Upper lobe of right lung (tissue), 1 donor: ENCODE measurements around the gene LPIN3. TPM values are rescaled to one million over a fixed set of nuclear protein-coding genes. Genes with fewer than 3 reads are reported as not detected.
A peak's percentile ranks its signal among the peaks of the same experiment; 100 is the strongest.

Experiments
- ATAC-seq: fragments of 200-7000 bp; cut with Tn5 transposase; one replicate; pipeline ENCODE4 v1.9.1; 2020; ENCODE audit warnings: mild to moderate bottlenecking, moderate library complexity
- DNase-seq: peaks from one replicate; pipeline ENCODE4 v3.0.0-alpha.2; 2020
- H3K27ac ChIP-seq: fragments of 200-600 bp; one replicate; pipeline ENCODE4 v1.8.0; 2022
- H3K27me3 ChIP-seq: fragments of 200-600 bp; one replicate; pipeline ENCODE4 v1.8.0; 2022; ENCODE audit warnings: mild to moderate bottlenecking
- H3K36me3 ChIP-seq: fragments of 200-600 bp; one replicate; pipeline ENCODE4 v1.8.0; 2022
- H3K4me1 ChIP-seq: fragments of 200-600 bp; one replicate; pipeline ENCODE4 v1.8.0; 2022
- H3K4me3 ChIP-seq: fragments of 200-600 bp; one replicate; pipeline ENCODE4 v1.8.0; 2022; ENCODE audit warnings: mild to moderate bottlenecking
- H3K9me3 ChIP-seq: fragments of 200-600 bp; one replicate; pipeline ENCODE4 v1.8.0; 2022
- intact Hi-C: fragments of 100-400 bp; cut with DNase I; formaldehyde crosslinking; loops from one replicate; pipeline ENCODE4 v1.11.0; 2022
- long read RNA-seq: library from polyadenylated mRNA; unstranded; transcript quantifications from one replicate; pipeline ENCODE4 v2.0.0, GENCODE V29; 2021
- total RNA-seq: library from RNA; stranded (reverse); fragmentation: NEBNext Ultra II Directional; extraction: Animal tissue kit (Norgen Biotek cat#: 25700); gene quantifications from one replicate; pipeline ENCODE4 v1.2.1, GENCODE V29; 2021
- TF ChIP-seq, protein P1 (sequence below): fragments of 200-600 bp; IDR thresholded peaks from one replicate; pipeline ENCODE4 v1.8.0; 2022; ENCODE audit warnings: antibody characterized with exemption
- donor health status: DM: no; HTN: yes; CAD: no; lungs with severe emphysema.

The LPIN3 gene, protein sequence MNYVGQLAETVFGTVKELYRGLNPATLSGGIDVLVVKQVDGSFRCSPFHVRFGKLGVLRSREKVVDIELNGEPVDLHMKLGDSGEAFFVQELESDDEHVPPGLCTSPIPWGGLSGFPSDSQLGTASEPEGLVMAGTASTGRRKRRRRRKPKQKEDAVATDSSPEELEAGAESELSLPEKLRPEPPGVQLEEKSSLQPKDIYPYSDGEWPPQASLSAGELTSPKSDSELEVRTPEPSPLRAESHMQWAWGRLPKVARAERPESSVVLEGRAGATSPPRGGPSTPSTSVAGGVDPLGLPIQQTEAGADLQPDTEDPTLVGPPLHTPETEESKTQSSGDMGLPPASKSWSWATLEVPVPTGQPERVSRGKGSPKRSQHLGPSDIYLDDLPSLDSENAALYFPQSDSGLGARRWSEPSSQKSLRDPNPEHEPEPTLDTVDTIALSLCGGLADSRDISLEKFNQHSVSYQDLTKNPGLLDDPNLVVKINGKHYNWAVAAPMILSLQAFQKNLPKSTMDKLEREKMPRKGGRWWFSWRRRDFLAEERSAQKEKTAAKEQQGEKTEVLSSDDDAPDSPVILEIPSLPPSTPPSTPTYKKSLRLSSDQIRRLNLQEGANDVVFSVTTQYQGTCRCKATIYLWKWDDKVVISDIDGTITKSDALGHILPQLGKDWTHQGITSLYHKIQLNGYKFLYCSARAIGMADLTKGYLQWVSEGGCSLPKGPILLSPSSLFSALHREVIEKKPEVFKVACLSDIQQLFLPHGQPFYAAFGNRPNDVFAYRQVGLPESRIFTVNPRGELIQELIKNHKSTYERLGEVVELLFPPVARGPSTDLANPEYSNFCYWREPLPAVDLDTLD
- 18.4 TPM for total RNA-seq
- long read RNA-seq, partial matches to known transcripts: 1 of 11 reads
- long read RNA-seq, other reads (novel, unspliced or antisense): 9 of 11 reads

DNA sequence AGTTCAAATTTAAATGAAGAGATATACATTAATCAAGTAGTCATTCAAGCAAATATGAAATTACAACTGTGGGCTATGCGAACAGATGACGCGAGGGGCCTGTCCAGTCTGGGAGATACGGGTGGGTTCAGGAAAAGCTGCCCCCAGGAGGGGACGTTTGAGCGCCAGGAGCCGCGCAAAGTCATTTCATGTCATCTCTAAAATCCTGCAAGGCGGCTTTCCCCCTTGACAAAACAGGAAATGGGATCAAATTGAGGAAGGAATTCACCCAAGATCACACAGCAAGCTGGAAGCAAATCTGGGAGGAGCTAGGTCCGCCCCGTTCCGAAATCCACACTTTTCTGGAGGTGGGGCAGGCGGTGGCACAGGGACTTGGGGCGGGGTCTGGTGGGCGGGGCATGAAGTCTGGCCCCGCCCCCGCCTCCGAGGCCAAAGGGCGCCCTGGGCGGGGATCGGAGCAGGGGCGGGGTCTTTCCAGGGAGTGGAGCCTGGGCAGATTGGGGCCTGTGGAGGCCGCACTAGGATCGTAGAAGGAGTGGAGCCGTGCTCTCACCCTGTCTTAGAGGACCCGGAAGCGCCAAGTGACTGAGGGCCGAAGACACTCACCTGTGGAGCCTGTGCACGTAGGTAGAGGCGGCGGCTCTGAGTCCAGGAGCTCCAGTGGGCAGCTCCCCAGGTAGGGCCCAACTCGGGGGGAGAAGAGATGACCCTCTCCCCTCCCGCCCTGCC, at the start of gene LPIN3:
Gene LPIN3 (plus strand): TSS at position 495 of the 729 bp plus-strand sequence. CDS start 4,983 bp downstream, outside the sequence.
- Histone ChIP-seq H3K36me3 (no peaks in the 10 kb centered on the region), H3K4me3 (peak within 1 kb of the TSS; percentile 57), H3K27ac (peak within 1 kb of the TSS; percentile 53), H3K27me3 (no peaks in the 10 kb centered on the region), H3K4me1 (peaks cover 10% of the 10 kb centered on the region), H3K9me3 (no peaks in the 10 kb centered on the region)
- TF ChIP-seq, protein P1, sequence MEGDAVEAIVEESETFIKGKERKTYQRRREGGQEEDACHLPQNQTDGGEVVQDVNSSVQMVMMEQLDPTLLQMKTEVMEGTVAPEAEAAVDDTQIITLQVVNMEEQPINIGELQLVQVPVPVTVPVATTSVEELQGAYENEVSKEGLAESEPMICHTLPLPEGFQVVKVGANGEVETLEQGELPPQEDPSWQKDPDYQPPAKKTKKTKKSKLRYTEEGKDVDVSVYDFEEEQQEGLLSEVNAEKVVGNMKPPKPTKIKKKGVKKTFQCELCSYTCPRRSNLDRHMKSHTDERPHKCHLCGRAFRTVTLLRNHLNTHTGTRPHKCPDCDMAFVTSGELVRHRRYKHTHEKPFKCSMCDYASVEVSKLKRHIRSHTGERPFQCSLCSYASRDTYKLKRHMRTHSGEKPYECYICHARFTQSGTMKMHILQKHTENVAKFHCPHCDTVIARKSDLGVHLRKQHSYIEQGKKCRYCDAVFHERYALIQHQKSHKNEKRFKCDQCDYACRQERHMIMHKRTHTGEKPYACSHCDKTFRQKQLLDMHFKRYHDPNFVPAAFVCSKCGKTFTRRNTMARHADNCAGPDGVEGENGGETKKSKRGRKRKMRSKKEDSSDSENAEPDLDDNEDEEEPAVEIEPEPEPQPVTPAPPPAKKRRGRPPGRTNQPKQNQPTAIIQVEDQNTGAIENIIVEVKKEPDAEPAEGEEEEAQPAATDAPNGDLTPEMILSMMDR: no peak
- DNase-seq: peak; percentile 94
- ATAC-seq: peak; percentile 95
- intact Hi-C loops: no loop called here

DNA sequence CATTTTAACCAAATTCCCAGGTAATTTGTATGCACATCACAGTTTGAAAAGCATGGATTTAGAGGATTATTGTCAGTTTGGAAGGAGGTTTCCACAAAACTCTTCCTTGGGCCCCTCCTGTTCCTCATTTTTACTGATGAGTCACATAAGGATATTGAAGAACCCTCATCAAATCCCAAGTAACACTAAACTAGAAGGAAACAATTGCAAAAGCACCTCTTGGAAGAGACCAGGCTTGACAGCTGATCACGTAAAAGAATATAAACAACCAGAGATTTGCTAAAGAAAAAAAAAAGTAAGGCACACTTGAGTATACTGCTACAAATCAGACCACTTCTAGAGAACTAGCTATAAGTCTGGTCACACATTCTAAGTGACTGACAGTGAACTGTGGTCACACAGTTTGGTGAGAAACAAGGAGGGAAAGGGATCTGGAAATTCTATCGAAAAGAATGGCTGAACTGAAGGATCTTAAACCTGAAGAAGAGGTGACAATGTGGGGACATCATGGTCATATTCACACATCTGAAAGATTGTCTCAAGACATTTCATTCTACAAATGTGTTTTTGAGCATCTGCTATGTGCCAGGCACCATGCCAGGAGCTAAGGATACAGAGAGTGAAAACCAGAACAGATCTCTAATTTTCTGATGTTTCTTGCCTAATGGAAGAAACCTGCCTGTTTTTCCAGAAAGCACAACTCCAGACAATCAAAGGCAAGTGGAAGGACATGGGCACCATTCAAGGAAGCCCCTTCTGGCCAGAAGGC, 47.2 kb upstream of the LPIN3 start:
- DNase-seq (no peak), ATAC-seq (no peak)
- TF ChIP-seq, protein P1: no peak
- Histone ChIP-seq H3K27ac (no peak overlapping the region), H3K4me3 (no peak overlapping the region), H3K27me3 (no peaks in the 10 kb centered on the region), H3K4me1 (peaks cover 9% of the 10 kb centered on the region), H3K9me3 (no peaks in the 10 kb centered on the region), H3K36me3 (no peaks in the 10 kb centered on the region)
- intact Hi-C loops: no loop called here

DNA sequence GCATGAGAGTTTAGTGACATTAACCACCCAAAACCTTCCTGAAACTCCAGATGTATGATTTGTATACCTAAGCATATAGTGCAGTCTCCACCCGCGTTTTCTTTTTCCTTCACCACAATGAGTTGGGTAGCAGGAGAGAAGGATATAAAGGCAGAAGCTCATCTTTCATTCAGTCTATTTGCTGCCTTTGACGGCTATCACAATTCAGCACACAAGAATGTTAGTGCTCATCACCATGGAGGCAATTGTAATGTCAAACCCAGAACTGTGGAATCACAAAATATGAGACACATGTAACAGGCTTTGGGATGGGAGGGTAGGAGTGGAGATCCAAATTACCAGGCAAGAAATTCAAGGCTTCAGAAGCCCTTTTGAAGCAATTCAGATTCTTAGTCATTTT, 40.7 kb upstream of the LPIN3 start:
- ATAC-seq: no peak
- Histone ChIP-seq H3K36me3 (no peaks in the 10 kb centered on the region), H3K27me3 (no peaks in the 10 kb centered on the region), H3K9me3 (no peaks in the 10 kb centered on the region), H3K27ac (no peak overlapping the region), H3K4me1 (peaks cover 5% of the 10 kb centered on the region), H3K4me3 (no peak overlapping the region)
- intact Hi-C loops: no loop called here
- DNase-seq: no peak
- TF ChIP-seq, protein P1: no peak

DNA sequence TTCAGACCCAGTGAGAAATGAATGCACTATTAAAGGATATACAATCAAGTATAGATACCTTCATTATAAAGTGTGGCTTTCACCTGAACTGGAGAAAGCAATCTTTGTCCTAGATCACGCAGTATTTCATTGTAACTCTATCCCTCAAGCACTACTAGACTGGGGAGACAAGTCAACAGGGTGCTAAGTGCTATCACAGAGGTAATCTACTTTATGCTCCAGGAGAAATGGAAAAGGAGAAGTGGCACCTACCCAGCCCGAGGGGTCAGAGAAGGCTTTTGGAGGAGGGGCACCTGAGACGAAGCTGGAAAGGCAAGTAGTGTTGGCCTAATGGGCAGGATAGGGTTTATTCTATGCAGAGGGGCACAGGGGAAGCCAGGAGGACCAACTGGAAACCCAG, 40.2 kb upstream of the LPIN3 start:
- DNase-seq (no peak), ATAC-seq (no peak)
- TF ChIP-seq, protein P1: no peak
- Histone ChIP-seq H3K4me3 (no peak overlapping the region), H3K4me1 (peaks cover 5% of the 10 kb centered on the region), H3K9me3 (no peaks in the 10 kb centered on the region), H3K36me3 (no peaks in the 10 kb centered on the region), H3K27ac (no peak overlapping the region), H3K27me3 (no peaks in the 10 kb centered on the region)
- intact Hi-C loops: no loop called here

DNA sequence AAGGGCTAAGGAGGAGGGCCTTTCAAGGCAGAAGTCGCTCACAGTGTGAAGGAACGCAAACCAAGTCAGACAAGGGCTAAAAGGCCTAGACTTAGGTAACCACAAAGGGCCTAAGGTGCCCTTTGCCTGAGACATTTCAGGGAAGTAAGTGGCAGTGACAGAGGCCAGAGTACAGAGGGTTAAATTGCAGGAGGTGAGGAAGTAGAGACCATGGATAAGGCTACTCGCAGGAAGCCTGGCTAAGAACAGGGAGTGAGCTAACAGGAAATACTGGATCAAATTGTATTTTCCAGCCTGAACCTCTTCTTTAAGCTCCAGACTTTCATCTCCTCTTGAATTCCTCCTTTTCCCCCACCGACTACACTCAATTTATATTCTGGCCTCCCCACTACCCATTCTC, 39.7 kb upstream of the LPIN3 start:
- H3K9me3 ChIP-seq: no peaks in the 10 kb centered on the region
- H3K27ac ChIP-seq: no peak overlapping the region
- DNase-seq: no peak
- no peaks in the 10 kb centered on the region for H3K27me3 ChIP-seq
- no peak for ATAC-seq
- H3K4me3 ChIP-seq: no peak overlapping the region
- H3K4me1 ChIP-seq: peaks cover 5% of the 10 kb centered on the region
- TF ChIP-seq, protein P1: no peak
- intact Hi-C loops: no loop called here
- no peaks in the 10 kb centered on the region for H3K36me3 ChIP-seq
